ENCODE results near the gene ZNF280B. TPM values are rescaled to one million over a fixed set of nuclear protein-coding genes. Genes with fewer than 3 reads are reported as not detected.

Gene ZNF280B
- total RNA-seq = 1 to 10 TPM; 2.1 to 2.4 TPM

- H3K36me3 Mint-ChIP-seq = peaks cover 19% of the 10 kb centered on the region
- POLR2A ChIA-PET = no interaction called here
- peaks cover 11% of the 10 kb centered on the region for H3K9me3 Mint-ChIP-seq
- H3K4me3 Mint-ChIP-seq = peak within 1 kb of the TSS; percentile 65
- DNase-seq = peak; percentile 90
- H3K4me1 Mint-ChIP-seq (ENCODE audit: low read depth) = peaks cover 18% of the 10 kb centered on the region
- no peak within 1 kb of the TSS for H3K27ac Mint-ChIP-seq
- peaks cover 3% of the 10 kb centered on the region for H3K27me3 Mint-ChIP-seq
- intact Hi-C loops (cut with micrococcal nuclease) = no loop called here
- CTCF ChIA-PET = interaction anchor here (0.6 to 1.5 kb wide), 16 partner anchors 12 to 659 kb away, joined by 3 to 10 read pairs (median 4); partner anchors contain the start of genes PRAME and ZNF280A
Measured at GRCh38 chr22:22508274-22509176, at the start of gene ZNF280B. Gene ZNF280B, minus strand, starts transcription at chr22:22508742. Its CDS starts 19,344 bp downstream, at chr22:22489398.

GRCh38 chr22:22556995-22557925, 48.7 kb upstream of the ZNF280B start:
- no peak overlapping the region for H3K4me3 Mint-ChIP-seq
- POLR2A ChIA-PET = no interaction called here
- H3K27ac Mint-ChIP-seq = no peak overlapping the region
- H3K4me1 Mint-ChIP-seq (ENCODE audit: low read depth) = peaks cover 4% of the 10 kb centered on the region
- no peaks in the 10 kb centered on the region for H3K9me3 Mint-ChIP-seq
- DNase-seq = no peak
- CTCF ChIA-PET = interaction anchor here (0.6 to 1.2 kb wide), 2 partner anchors 308 to 349 kb away, joined by 3 to 4 read pairs; no protein-coding TSS in a partner anchor
- intact Hi-C loops (cut with micrococcal nuclease) = no loop called here
- H3K36me3 Mint-ChIP-seq = no peaks in the 10 kb centered on the region
- H3K27me3 Mint-ChIP-seq = peaks cover 7% of the 10 kb centered on the region

- Mint-ChIP-seq H3K27me3 (peaks cover 7% of the 10 kb centered on the region), H3K36me3 (no peaks in the 10 kb centered on the region), H3K4me3 (no peak overlapping the region), H3K4me1 (ENCODE audit: low read depth) (peaks cover 4% of the 10 kb centered on the region), H3K9me3 (no peaks in the 10 kb centered on the region), H3K27ac (no peak overlapping the region)
- ChIA-PET CTCF (interaction anchor here (0.6 to 1.2 kb wide), 2 partner anchors 308 to 348 kb away, joined by 3 to 4 read pairs; no protein-coding TSS in a partner anchor), POLR2A (no interaction called here)
- intact Hi-C loops (cut with micrococcal nuclease) = no loop called here
- DNase-seq = no peak
Measured at GRCh38 chr22:22556578-22556977, 48.0 kb upstream of the ZNF280B start.

- no peaks in the 10 kb centered on the region for H3K36me3 Mint-ChIP-seq
- ChIA-PET CTCF (interaction anchor here (1.5 kb wide), 1 partner anchor 12 kb away, joined by 3 read pairs; no protein-coding TSS in a partner anchor), POLR2A (no interaction called here)
- H3K4me3 Mint-ChIP-seq = no peak overlapping the region
- H3K4me1 Mint-ChIP-seq (ENCODE audit: low read depth) = peaks cover 4% of the 10 kb centered on the region
- no peaks in the 10 kb centered on the region for H3K9me3 Mint-ChIP-seq
- DNase-seq = no peak
- intact Hi-C loops (cut with micrococcal nuclease) = no loop called here
- H3K27ac Mint-ChIP-seq = no peak overlapping the region
- H3K27me3 Mint-ChIP-seq = peaks cover 7% of the 10 kb centered on the region
Measured at GRCh38 chr22:22555596-22555995, 47.1 kb upstream of the ZNF280B start.

- intact Hi-C loops (cut with micrococcal nuclease) = no loop called here
- no peak for DNase-seq
- Mint-ChIP-seq H3K4me1 (ENCODE audit: low read depth) (peaks cover 4% of the 10 kb centered on the region), H3K27me3 (peaks cover 3% of the 10 kb centered on the region), H3K36me3 (no peaks in the 10 kb centered on the region), H3K27ac (no peak overlapping the region), H3K9me3 (no peaks in the 10 kb centered on the region), H3K4me3 (no peak overlapping the region)
- ChIA-PET CTCF (interaction anchor here (0.6 to 1.6 kb wide), 3 partner anchors 13 to 91 kb away, joined by 3 to 4 read pairs (median 3); no protein-coding TSS in a partner anchor), POLR2A (no interaction called here)
Measured at GRCh38 chr22:22554587-22555284, 46.2 kb upstream of the ZNF280B start.

- no peaks in the 10 kb centered on the region for H3K9me3 Mint-ChIP-seq
- peaks cover 1% of the 10 kb centered on the region for H3K4me1 Mint-ChIP-seq (ENCODE audit: low read depth)
- H3K4me3 Mint-ChIP-seq = no peak overlapping the region
- peaks cover under 1% of the 10 kb centered on the region for H3K27me3 Mint-ChIP-seq
- no peak overlapping the region for H3K27ac Mint-ChIP-seq
- CTCF ChIA-PET = interaction anchor here (1.5 to 1.6 kb wide), 2 partner anchors 14 to 90 kb away, joined by 3 to 4 read pairs; no protein-coding TSS in a partner anchor
- POLR2A ChIA-PET = no interaction called here
- intact Hi-C loops (cut with micrococcal nuclease) = no loop called here
- no peaks in the 10 kb centered on the region for H3K36me3 Mint-ChIP-seq
- no peak for DNase-seq
Measured at GRCh38 chr22:22553735-22554586, 45.4 kb upstream of the ZNF280B start.

GRCh38 chr22:22553141-22553540, 44.6 kb upstream of the ZNF280B start:
- Mint-ChIP-seq H3K36me3 (no peaks in the 10 kb centered on the region), H3K27me3 (no peaks in the 10 kb centered on the region), H3K4me3 (no peak overlapping the region), H3K9me3 (no peaks in the 10 kb centered on the region), H3K27ac (no peak overlapping the region), H3K4me1 (ENCODE audit: low read depth) (no peaks in the 10 kb centered on the region)
- ChIA-PET CTCF (no interaction called here), POLR2A (no interaction called here)
- no peak for DNase-seq
- intact Hi-C loops (cut with micrococcal nuclease) = no loop called here

- no peak for DNase-seq
Measured at GRCh38 chr22:22552630-22553029, 44.1 kb upstream of the ZNF280B start.

GRCh38 chr22:22550789-22551434, 42.4 kb upstream of the ZNF280B start:
- no peaks in the 10 kb centered on the region for H3K9me3 Mint-ChIP-seq
- ChIA-PET CTCF (interaction anchor here (1.0 kb wide), 1 partner anchor 9 kb away, joined by 4 read pairs; the partner anchor contains the start of gene PRAME), POLR2A (no interaction called here)
- intact Hi-C loops (cut with micrococcal nuclease) = no loop called here
- H3K27ac Mint-ChIP-seq = no peak overlapping the region
- DNase-seq = no peak
- no peaks in the 10 kb centered on the region for H3K4me1 Mint-ChIP-seq (ENCODE audit: low read depth)
- H3K27me3 Mint-ChIP-seq = no peaks in the 10 kb centered on the region
- H3K36me3 Mint-ChIP-seq = no peaks in the 10 kb centered on the region
- H3K4me3 Mint-ChIP-seq = no peak overlapping the region

More at GRCh38 chr22:22552630-22553029, 44.1 kb upstream of the ZNF280B start:
- ChIA-PET CTCF (no interaction called here), POLR2A (no interaction called here)
- Mint-ChIP-seq H3K27ac (no peak overlapping the region), H3K4me3 (no peak overlapping the region), H3K9me3 (no peaks in the 10 kb centered on the region), H3K36me3 (no peaks in the 10 kb centered on the region), H3K4me1 (ENCODE audit: low read depth) (no peaks in the 10 kb centered on the region), H3K27me3 (no peaks in the 10 kb centered on the region)
- intact Hi-C loops (cut with micrococcal nuclease) = no loop called here

- ChIA-PET CTCF (no interaction called here), POLR2A (no interaction called here)
- peaks cover 3% of the 10 kb centered on the region for H3K27me3 Mint-ChIP-seq
- no peaks in the 10 kb centered on the region for H3K9me3 Mint-ChIP-seq
- DNase-seq = no peak
- intact Hi-C loops (cut with micrococcal nuclease) = no loop called here
- H3K4me3 Mint-ChIP-seq = no peak overlapping the region
- H3K4me1 Mint-ChIP-seq (ENCODE audit: low read depth) = no peaks in the 10 kb centered on the region
- H3K36me3 Mint-ChIP-seq = no peaks in the 10 kb centered on the region
- no peak overlapping the region for H3K27ac Mint-ChIP-seq
Measured at GRCh38 chr22:22548910-22549309, 40.4 kb upstream of the ZNF280B start.

Data from activated CD4-positive, alpha-beta memory T cell treated with anti-CD3 and anti-CD28 coated beads for 36 hours (primary cell).